ENCODE data around the gene ERAL1. TPM values are rescaled to one million over a fixed set of nuclear protein-coding genes. Genes with fewer than 3 reads are reported as not detected.

The ERAL1 gene

GRCh38 chr17:28910534-28910933, 55.7 kb downstream of the ERAL1 start:
- no peak overlapping the region for H3K4me3 ChIP-seq (replicated peaks; ENCODE audit: insufficient read depth, low read length)
- TF ChIP-seq POLR2AphosphoS5 (IDR thresholded peaks at IDR 0.05; ENCODE audit: low read depth) (no peak), GABPA (IDR thresholded peaks at IDR 0.05; ENCODE audit: low read depth) (no peak), REST (IDR thresholded peaks at IDR 0.05; ENCODE audit: insufficient replicate concordance, low read depth) (no peak), SPI1 (IDR thresholded peaks at IDR 0.05; ENCODE audit: borderline replicate concordance, low read depth) (no peak), CTCF (IDR thresholded peaks at IDR 0.05; ENCODE audit: insufficient read depth, low read length) (no peak)
- H3K27ac ChIP-seq (replicated peaks), result no peak overlapping the region
- DNase-seq (ENCODE audit: low read depth in 1 of 2, low spot score in 1 of 2), result no peak
- H3K27me3 ChIP-seq (ENCODE audit: insufficient read depth, poor library complexity, severe bottlenecking), result no peaks in the 10 kb centered on the region

Small RNAs within 50 kb of the gene (microRNA-seq; reads per million reads assigned to microRNA genes)
- not detected for gene MIR451B
